H1 (cell line): ENCODE measurements around the gene IGSF9B. TPM values are rescaled to one million over a fixed set of nuclear protein-coding genes. Genes with fewer than 3 reads are reported as not detected.

Experiments
- CTCF ChIA-PET: fragments of 300-600 bp; sonication (Branson Sonifier 250); formaldehyde crosslinking; loops from one replicate; lab custom pipeline; 2021; ENCODE audit not compliant: partially characterized antibody; lab: Charles Lee
- POLR2A ChIA-PET: fragments of 300-600 bp; sonication (Branson Sonifier 250); formaldehyde crosslinking; loops from one replicate; lab custom pipeline; 2021; ENCODE audit warnings: inconsistent platforms; ENCODE audit not compliant: partially characterized antibody; lab: Charles Lee
- DNase-seq, 2 experiments: peaks; one replicate each; pipeline versions ENCODE4 v3.0.0 to v3.0.0-alpha.2; 2010 to 2022; ENCODE audit warnings: low spot score in 2 of 2, low read depth in 1 of 2, mixed read lengths in 1 of 2
- FAIRE-seq: peaks from 2 replicates; lab custom pipeline; 2011; peaks lifted over from hg19 to GRCh38; lab: Jason Lieb, UNC
- H2AFZ ChIP-seq: 2 replicates; pipeline ENCODE4 v1.8.1; 2012; ENCODE audit warnings: low read length, inconsistent platforms
- H2AK5ac ChIP-seq: 2 replicates; pipeline ENCODE4 v1.6.1; 2013; ENCODE audit warnings: low read depth, low read length
- H2BK120ac ChIP-seq: replicated peaks from 2 replicates; pipeline ENCODE3; 2013; ENCODE audit warnings: low read depth, low read length, inconsistent platforms
- H2BK12ac ChIP-seq: 2 replicates; pipeline ENCODE4 v1.6.1; 2013; ENCODE audit warnings: low read depth, low read length
- H2BK15ac ChIP-seq: 2 replicates; pipeline ENCODE4 v1.6.1; 2013; ENCODE audit warnings: low read length
- H2BK20ac ChIP-seq: 2 replicates; pipeline ENCODE4 v1.6.1; 2013; ENCODE audit warnings: low read length
- H2BK5ac ChIP-seq: 2 replicates; pipeline ENCODE4 v1.6.1; 2013; ENCODE audit warnings: low read depth, low read length
- H3K14ac ChIP-seq: 2 replicates; pipeline ENCODE4 v1.6.1; 2013; ENCODE audit warnings: inconsistent platforms; ENCODE audit not compliant: insufficient read length
- H3K18ac ChIP-seq: 2 replicates; pipeline ENCODE4 v1.6.1; 2013; ENCODE audit warnings: low read length; ENCODE audit errors: extremely low read depth
- H3K23ac ChIP-seq: 2 replicates; pipeline ENCODE4 v1.6.1; 2013; ENCODE audit warnings: inconsistent platforms; ENCODE audit not compliant: insufficient read length
- H3K23me2 ChIP-seq: 2 replicates; pipeline ENCODE4 v1.6.1; 2013; ENCODE audit warnings: low read depth, low read length
- H3K27ac ChIP-seq: 2 replicates; pipeline ENCODE4 v1.6.1; 2011; ENCODE audit warnings: low read depth, low read length, inconsistent platforms
- H3K27me3 ChIP-seq, 4 experiments: replicated peaks in 1 of 4; 1 replicate in 1 of 4; 2 replicates in 3 of 4; pipeline versions ENCODE4 v1.6.1 to v1.8.1; 2011 to 2013; ENCODE audit warnings: low read length in 3 of 4, mild to moderate bottlenecking in 3 of 4, inconsistent platforms in 2 of 4, mixed read lengths in 2 of 4, moderate library complexity in 1 of 4; ENCODE audit not compliant: control insufficient read depth in 3 of 4, insufficient read depth in 3 of 4; ENCODE audit errors: extremely low read depth in 1 of 4
- H3K36me3 ChIP-seq, 4 experiments: 2 replicates each; pipeline versions ENCODE4 v1.6.1 to v1.8.1; 2011 to 2013; ENCODE audit warnings: mild to moderate bottlenecking in 4 of 4, low read length in 3 of 4, moderate library complexity in 2 of 4, control low read depth in 1 of 4, inconsistent platforms in 1 of 4; ENCODE audit not compliant: insufficient read depth in 4 of 4, control insufficient read depth in 2 of 4
- H3K4ac ChIP-seq: replicated peaks from 2 replicates; pipeline ENCODE3; 2013; ENCODE audit warnings: low read length, low read depth, mixed read lengths, inconsistent platforms; ENCODE audit not compliant: insufficient read length
- H3K4me1 ChIP-seq, 4 experiments: replicated peaks in 1 of 4; 1 replicate in 1 of 4; 2 replicates in 3 of 4; pipeline versions ENCODE4 v1.6.1 to v1.8.1; 2011 to 2013; ENCODE audit warnings: low read length in 3 of 4, inconsistent platforms in 2 of 4, mixed read lengths in 1 of 4; ENCODE audit not compliant: insufficient read depth in 4 of 4, control insufficient read depth in 3 of 4
- H3K4me2 ChIP-seq, 2 experiments: 2 replicates each; pipeline versions ENCODE4 v1.6.1 to v1.8.1; 2011 to 2013; ENCODE audit warnings: low read depth in 2 of 2, low read length in 2 of 2, control low read depth in 1 of 2, inconsistent platforms in 1 of 2, mild to moderate bottlenecking in 1 of 2; ENCODE audit not compliant: insufficient read depth in 1 of 2
- H3K4me3 ChIP-seq, 4 experiments: fragments of 200-600, 300-600 bp in 1 of 4; sonication (generic), shearing (Covaris generic), sonication (Bioruptor Twin) in 1 of 4; 2 replicates each; pipeline versions ENCODE4 v1.5.1 to v1.8.1; 2011 to 2016; ENCODE audit warnings: low read length in 4 of 4, low read depth in 3 of 4, control low read depth in 2 of 4, inconsistent platforms in 2 of 4, mild to moderate bottlenecking in 2 of 4, mixed read lengths in 1 of 4, moderate library complexity in 1 of 4; ENCODE audit not compliant: insufficient read depth in 2 of 4; ENCODE audit errors: extremely low read depth in 1 of 4
- H3K56ac ChIP-seq: replicated peaks from 2 replicates; pipeline ENCODE3; 2013; ENCODE audit warnings: low read depth, mild to moderate bottlenecking, mixed read lengths, low read length, inconsistent platforms; ENCODE audit not compliant: insufficient read length
- H3K79me1 ChIP-seq: 2 replicates; pipeline ENCODE4 v1.6.1; 2013; ENCODE audit warnings: low read depth, low read length, control low read depth
- H3K79me2 ChIP-seq, 2 experiments: 2 replicates each; pipeline versions ENCODE4 v1.6.1 to v1.8.1; 2012 to 2013; ENCODE audit warnings: low read length in 2 of 2, mild to moderate bottlenecking in 2 of 2, inconsistent platforms in 1 of 2; ENCODE audit not compliant: insufficient read depth in 2 of 2, control insufficient read depth in 1 of 2
- H3K9ac ChIP-seq, 4 experiments: replicated peaks in 1 of 4; 1 replicate in 1 of 4; 2 replicates in 3 of 4; pipeline versions ENCODE4 v1.6.1 to v1.8.1; 2011 to 2013; ENCODE audit warnings: low read depth in 3 of 4, low read length in 3 of 4, control low read depth in 2 of 4, mild to moderate bottlenecking in 2 of 4, moderate library complexity in 2 of 4, inconsistent platforms in 1 of 4; ENCODE audit errors: extremely low read depth in 1 of 4
- H3K9me3 ChIP-seq, 2 experiments: 2 replicates each; pipeline versions ENCODE4 v1.6.1 to v1.8.1; 2012 to 2013; ENCODE audit warnings: mild to moderate bottlenecking in 2 of 2, moderate library complexity in 2 of 2, control low read depth in 1 of 2, inconsistent platforms in 1 of 2, low read depth in 1 of 2, low read length in 1 of 2, mixed read lengths in 1 of 2; ENCODE audit not compliant: insufficient read depth in 2 of 2
- H4K20me1 ChIP-seq, 2 experiments: replicated peaks in 1 of 2; 2 replicates each; pipeline versions ENCODE3 to v1.8.1; 2011 to 2013; ENCODE audit warnings: inconsistent platforms in 2 of 2, low read length in 2 of 2, mild to moderate bottlenecking in 1 of 2; ENCODE audit not compliant: insufficient read depth in 2 of 2, control insufficient read depth in 1 of 2
- H4K5ac ChIP-seq: 2 replicates; pipeline ENCODE4 v1.6.1; 2013; ENCODE audit warnings: low read length, low read depth, mixed read lengths, inconsistent platforms; ENCODE audit not compliant: insufficient read length
- H4K8ac ChIP-seq: 2 replicates; pipeline ENCODE4 v1.8.0; 2013; ENCODE audit warnings: mild to moderate bottlenecking, moderate library complexity, low read length, inconsistent platforms; ENCODE audit not compliant: insufficient read depth; ENCODE audit errors: extremely low read depth
- H4K91ac ChIP-seq: replicated peaks from 2 replicates; pipeline ENCODE3; 2013; ENCODE audit warnings: low read length, mixed read lengths, inconsistent platforms; ENCODE audit not compliant: insufficient read length
- BACH1 ChIP-seq: IDR thresholded peaks from 2 replicates; pipeline ENCODE4 v1.6.1; 2012; ENCODE audit warnings: low read length, improper control_type of control experiment
- CTBP2 ChIP-seq: IDR thresholded peaks from 2 replicates; pipeline ENCODE4 v1.7.0; 2011; ENCODE audit warnings: borderline replicate concordance, mild to moderate bottlenecking, moderate library complexity, mixed read lengths, low read length; ENCODE audit not compliant: insufficient read depth, insufficient read length
- FOSL1 ChIP-seq: IDR thresholded peaks from 2 replicates; pipeline ENCODE4 v1.6.1; 2011; ENCODE audit warnings: mild to moderate bottlenecking, low read depth, low read length, moderate library complexity; ENCODE audit not compliant: insufficient read depth
- KDM1A ChIP-seq: fragments of 200-600, 300-600 bp; sonication (generic); IDR thresholded peaks from 2 replicates; pipeline ENCODE4 v1.7.1; 2016; ENCODE audit warnings: mild to moderate bottlenecking, low read length, borderline replicate concordance
- RNF2 ChIP-seq: fragments of 200-900, 300-1000 bp; sonication (generic); IDR thresholded peaks from 2 replicates; pipeline ENCODE4 v1.7.1; 2016; ENCODE audit warnings: borderline replicate concordance, low read depth, mild to moderate bottlenecking, antibody characterized with exemption, low read length; ENCODE audit not compliant: poor library complexity, severe bottlenecking; ENCODE audit errors: missing control alignments
- SIN3A ChIP-seq, 2 experiments: IDR thresholded peaks in 1 of 2; conservative IDR thresholded peaks in 1 of 2; 2 replicates each; pipeline ENCODE4 v1.6.1; 2011 to 2012; ENCODE audit warnings: low read length in 2 of 2, improper control_type of control experiment in 1 of 2, low read depth in 1 of 2, mild to moderate bottlenecking in 1 of 2
- SP1 ChIP-seq: IDR thresholded peaks from 2 replicates; pipeline ENCODE4 v1.6.1; 2011; ENCODE audit warnings: low read depth, low read length
- SP4 ChIP-seq: IDR thresholded peaks from 2 replicates; pipeline ENCODE4 v1.6.1; 2012; ENCODE audit warnings: low read length, inconsistent platforms
- SUZ12 ChIP-seq: fragments of 200-600 bp; sonication (generic); IDR thresholded peaks from 2 replicates; pipeline ENCODE4 v1.6.1; 2012; ENCODE audit warnings: mild to moderate bottlenecking, inconsistent platforms, low read length, moderate library complexity, mixed read lengths
- TBP ChIP-seq: IDR thresholded peaks from 2 replicates; pipeline ENCODE4 v1.6.1; 2011; ENCODE audit warnings: low read depth, low read length, improper control_type of control experiment
- WGBS, 2 experiments: shearing (Covaris generic) in 1 of 2; methylation state at CpG; one replicate each; pipeline versions ENCODE4 v1.1.6 to v1.1.7; 2013 to 2015; ENCODE audit warnings: low lambda C conversion rate in 2 of 2, mixed read lengths in 2 of 2, inconsistent platforms in 1 of 2, low coverage in 1 of 2, missing lambda C conversion rate in 1 of 2; ENCODE audit not compliant: insufficient replicate concordance in 2 of 2, insufficient coverage in 1 of 2, insufficient read length in 1 of 2; ENCODE audit errors: extremely low coverage in 1 of 2, missing lambda C conversion rate in 1 of 2; 5-methylcytosine and 5-hydroxymethylcytosine counted together
- polyA plus RNA-seq, 7 experiments: library from polyadenylated mRNA; depleted of rRNA in 3 of 7; stranded (reverse) in 5 of 7; unstranded in 2 of 7; fragments of >200 nt in 5 of 7; fragments of 200-250 nt in 2 of 7; gene quantifications; 1 replicate in 5 of 7; 2 replicates in 1 of 7; 4 replicates in 1 of 7; pipeline versions ENCODE4 v1.2.1 to v1.2.3, GENCODE V29; 2011 to 2013; ENCODE audit warnings: missing spikeins in 2 of 7, mixed read lengths in 2 of 7
- total RNA-seq: library from RNA; stranded (reverse); fragmentation: NEBNext Ultra II Directional; extraction: Animal tissue kit (Norgen Biotek cat#: 25700); gene quantifications from 2 replicates; pipeline ENCODE4 v1.2.1, GENCODE V29; 2021
- TF ChIP-seq, protein P1 (sequence below): IDR thresholded peaks from 2 replicates; pipeline ENCODE4 v1.6.1; 2011; ENCODE audit warnings: low read depth, mild to moderate bottlenecking, low read length; ENCODE audit not compliant: insufficient read depth

IGSF9B gene
- total and polyA plus RNA-seq, 2 of the 8 experiments (the other 6 are each of a cell fraction or from before 2014, with no cell fraction given), result 16.5 to 49.2 TPM

DNA sequence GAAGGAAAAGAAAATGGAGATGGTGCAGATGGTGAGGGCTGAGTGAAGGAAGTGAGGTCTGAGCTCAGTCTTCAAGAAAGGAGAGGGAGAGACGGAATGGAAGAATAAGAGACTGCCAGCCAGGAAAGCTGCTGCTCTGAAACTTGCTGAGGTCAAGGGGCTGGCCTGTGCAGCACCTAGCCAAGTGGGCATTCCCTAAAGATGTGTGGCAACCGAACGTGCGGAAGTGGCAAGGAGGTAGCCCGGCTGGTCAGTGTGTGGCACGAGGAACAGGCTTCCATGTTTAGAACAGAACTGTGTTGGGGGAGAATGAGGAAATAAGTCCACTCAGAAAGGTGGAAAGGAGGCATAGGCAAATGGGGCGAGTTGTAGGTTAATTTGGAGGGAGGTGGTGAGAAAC, 7.6 kb upstream of the IGSF9B start:
- H2BK15ac ChIP-seq, result no peak overlapping the region
- H4K5ac ChIP-seq, result no peak overlapping the region
- no peaks in the 10 kb centered on the region for H3K79me1 ChIP-seq
- no peaks in the 10 kb centered on the region for H3K23me2 ChIP-seq
- ChIA-PET POLR2A (interaction anchor here (0.9 kb wide), 1 partner anchor 9 kb away, joined by 3 read pairs; no protein-coding TSS in a partner anchor), CTCF (interaction anchor here (0.5 to 3.2 kb wide), 6 partner anchors 8 to 176 kb away, joined by 3 to 11 read pairs (median 4); no protein-coding TSS in a partner anchor)
- 76% methylated on average over 7 of the region's 7 CpGs; no CpG with 5 or more reads in 1 of the 2 experiments for WGBS, 2 experiments
- no peak overlapping the region for H3K14ac ChIP-seq
- H3K4me2 ChIP-seq, result no peak overlapping the region
- no peak overlapping the region for H3K27ac ChIP-seq
- H3K79me2 ChIP-seq, result no peaks in the 10 kb centered on the region
- 0 out of 2 replicates have a peak overlapping the region, but pooled peaks have one; percentile 32 for H2BK5ac ChIP-seq
- no peak overlapping the region for H2BK20ac ChIP-seq
- no peak overlapping the region for H3K18ac ChIP-seq
- peaks cover 0 to 3% of the 10 kb centered on the region in 2 experiments for H4K20me1 ChIP-seq
- no peak overlapping the region for H2BK120ac ChIP-seq
- no peak overlapping the region for H3K4me3 ChIP-seq
- H3K9me3 ChIP-seq, result no peaks in the 10 kb centered on the region
- H3K4me1 ChIP-seq, result peaks cover 0 to 4% (median 0%) of the 10 kb centered on the region in 4 experiments; a peak in 2 of 7 replicates
- no peak overlapping the region for H4K91ac ChIP-seq
- no peak overlapping the region for H4K8ac ChIP-seq
- FAIRE-seq (no peak), DNase-seq (no peak)
- no peak overlapping the region for H3K23ac ChIP-seq
- no peak overlapping the region for H3K4ac ChIP-seq
- peaks cover 0 to 9% (median 3%) of the 10 kb centered on the region in 4 experiments; a peak in 5 of 7 replicates for H3K27me3 ChIP-seq
- no peak overlapping the region for H2AK5ac ChIP-seq
- 0 out of 2 replicates have a peak overlapping the region, but pooled peaks have one; percentile 7 for H2BK12ac ChIP-seq
- no peak overlapping the region for H2AFZ ChIP-seq
- H3K9ac ChIP-seq, result no peak overlapping the region
- H3K36me3 ChIP-seq, result no peaks in the 10 kb centered on the region; a peak in 1 of 8 replicates
- no peak overlapping the region for H3K56ac ChIP-seq
- TF ChIP-seq TBP, result no peak
- no peak for TF ChIP-seq SIN3A (conservative IDR thresholded peaks at IDR 0.05 in 1 of 2, IDR thresholded peaks at IDR 0.05 in 1 of 2; ENCODE audit: low read depth in 1 of 2, low read length in 2 of 2)
- no peak for TF ChIP-seq KDM1A
- no peak for TF ChIP-seq FOSL1
- no peak for TF ChIP-seq CTBP2
- TF ChIP-seq SUZ12, result no peak
- TF ChIP-seq SP1, result no peak
- TF ChIP-seq, protein P1, sequence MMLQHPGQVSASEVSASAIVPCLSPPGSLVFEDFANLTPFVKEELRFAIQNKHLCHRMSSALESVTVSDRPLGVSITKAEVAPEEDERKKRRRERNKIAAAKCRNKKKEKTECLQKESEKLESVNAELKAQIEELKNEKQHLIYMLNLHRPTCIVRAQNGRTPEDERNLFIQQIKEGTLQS, result no peak
- TF ChIP-seq SP4, result no peak
- no peak for TF ChIP-seq RNF2
- TF ChIP-seq BACH1, result no peak
